ENCODE results near the gene NLRX1.
"Not testable (repeated sequence)": the region's sequence is repeated elsewhere in the genome, so short reads cannot be mapped to it uniquely, and the experiment has no call there.

Gene NLRX1

GRCh38 chr11:119210050-119210449 is 41.5 kb downstream of the NLRX1 start:
- no peak for DNase-seq

DNA sequence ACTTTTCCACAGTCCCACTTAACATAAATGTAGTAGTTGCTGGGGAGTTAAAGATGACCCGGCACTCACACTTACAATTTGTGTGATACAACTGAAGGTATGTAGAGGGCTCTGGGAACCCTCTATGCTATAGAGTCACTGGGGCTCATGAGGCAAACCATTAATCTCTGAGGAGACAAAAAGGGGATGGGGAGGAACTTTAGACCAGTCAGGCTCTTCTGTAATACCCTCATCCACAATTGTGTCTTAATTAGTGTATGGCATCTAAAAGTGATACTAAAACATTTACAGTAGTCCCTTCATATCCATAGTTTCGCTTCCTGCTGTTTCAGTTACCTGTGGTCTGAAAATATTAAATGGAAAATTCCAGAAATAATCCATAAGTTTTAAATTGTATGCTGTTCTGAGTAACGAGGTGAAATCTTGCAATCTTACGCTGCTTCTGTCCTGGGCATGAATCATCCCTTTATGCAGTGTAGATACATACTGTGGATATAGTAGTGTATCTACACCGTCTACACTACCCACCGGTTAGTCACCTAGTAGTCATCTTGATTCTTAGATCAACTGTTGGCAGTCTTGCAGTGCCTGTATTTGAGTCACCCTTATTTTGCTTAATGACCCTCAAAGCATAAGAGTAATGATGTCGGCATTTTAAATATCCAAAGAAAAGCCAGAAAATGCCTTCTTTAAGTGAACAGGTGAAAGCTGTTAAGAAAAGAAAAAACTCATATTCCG is 49.8 kb downstream of the NLRX1 start:
- DNase-seq, result no peak

DNA sequence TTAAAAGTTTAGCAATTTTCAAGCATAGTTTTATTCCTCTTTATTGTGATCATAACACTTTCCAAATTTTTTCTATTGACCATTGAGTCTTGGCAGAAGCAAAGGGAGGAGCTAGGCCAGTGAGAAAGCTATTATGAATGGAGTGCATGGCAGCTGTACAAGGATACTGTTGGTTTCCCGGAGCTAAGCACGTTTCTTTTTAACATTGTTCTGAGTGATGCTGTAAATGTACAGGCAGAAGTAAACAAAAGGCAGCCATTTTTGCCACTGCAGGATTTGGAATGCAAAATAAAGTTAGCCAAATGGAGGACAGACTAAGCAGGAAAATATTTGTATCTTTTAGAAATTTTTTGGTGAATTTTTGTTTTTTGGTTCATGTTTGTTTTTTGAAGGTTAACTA is 53.8 kb downstream of the NLRX1 start:
- no peak for DNase-seq

DNA sequence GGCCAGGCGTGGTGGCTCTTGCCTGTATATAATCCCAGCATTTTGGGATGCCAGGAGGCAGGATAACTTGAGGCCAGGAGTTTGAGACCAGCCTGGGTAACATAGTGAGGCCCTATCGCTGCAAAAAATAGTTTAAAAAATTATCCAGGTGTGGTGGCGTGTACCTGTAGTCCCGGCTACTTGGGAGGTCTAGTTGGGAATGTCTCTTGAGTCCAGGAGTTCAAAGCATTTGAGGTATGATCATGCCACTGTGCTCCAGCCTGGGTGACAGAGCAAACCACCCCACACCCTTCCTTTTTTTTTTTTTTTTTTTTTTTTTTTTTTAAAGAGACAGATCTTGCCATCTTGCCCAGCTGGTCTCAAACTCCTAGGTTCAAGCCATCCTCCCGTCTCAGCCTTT is 54.4 kb downstream of the NLRX1 start:
- no peak for DNase-seq

DNA sequence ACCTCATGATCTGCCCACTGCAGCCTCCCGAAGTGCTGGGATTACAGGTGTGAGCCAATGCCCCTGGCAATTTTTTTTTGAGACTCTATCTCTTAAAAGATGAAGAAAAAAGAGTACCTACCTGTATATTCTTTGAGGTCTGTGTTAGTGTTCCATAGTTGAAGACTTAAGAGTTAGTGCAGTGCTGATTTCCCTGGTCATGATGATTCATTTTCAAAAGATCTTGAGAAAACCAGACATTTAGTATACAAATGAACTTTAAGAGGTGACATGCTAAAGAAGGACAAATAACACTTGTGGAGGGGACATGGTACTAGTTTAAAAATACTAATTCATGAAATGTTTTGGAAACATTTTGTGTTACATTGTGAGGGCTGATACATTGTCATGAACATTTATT is 55.3 kb downstream of the NLRX1 start:
- no peak for DNase-seq

GRCh38 chr11:119228535-119229287 is 60.2 kb downstream of the NLRX1 start:
- DNase-seq, result not testable (repeated sequence)

GRCh38 chr11:119229288-119229672 is 60.8 kb downstream of the NLRX1 start:
- DNase-seq, result no peak

DNA sequence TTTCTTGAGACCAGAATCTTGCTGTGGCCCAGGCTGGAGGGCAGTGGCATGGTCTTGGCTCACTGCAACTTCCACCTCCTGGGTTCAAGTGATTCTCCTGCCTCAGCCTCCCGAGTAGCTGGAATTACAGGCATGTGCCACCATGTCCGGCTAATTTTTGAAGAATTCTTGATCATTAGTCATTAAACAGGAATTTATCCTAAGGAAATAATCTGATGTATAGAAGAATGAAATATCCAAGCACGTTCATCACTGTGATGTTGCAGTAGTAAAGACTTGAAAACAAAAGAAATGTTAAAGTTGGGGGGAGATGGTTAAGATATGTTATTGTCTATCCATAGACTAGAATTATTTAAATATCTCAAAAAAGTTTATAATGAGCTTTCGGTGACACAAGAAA is 61.2 kb downstream of the NLRX1 start:
- no peak for DNase-seq
